HEK293T (cell line): ENCODE data around the gene IGFBPL1.

Source experiments
- BHLHE40 ChIP-seq: fragments of 450-650 bp; IDR thresholded peaks from 2 replicates; pipeline ENCODE4 v1.6.1; 2016; ENCODE audit warnings: mild to moderate bottlenecking, moderate library complexity, borderline replicate concordance
- CTBP1 ChIP-seq: fragments of 450-650 bp; IDR thresholded peaks from 2 replicates; pipeline ENCODE4 v1.6.1; 2016; ENCODE audit warnings: borderline replicate concordance
- FOXM1 ChIP-seq: fragments of 450-650 bp; IDR thresholded peaks from 2 replicates; pipeline ENCODE4 v1.6.1; 2017; ENCODE audit warnings: mild to moderate bottlenecking, borderline replicate concordance
- HDGF ChIP-seq: fragments of 450-650 bp; IDR thresholded peaks from 2 replicates; pipeline ENCODE4 v1.6.1; 2017; ENCODE audit warnings: antibody characterized with exemption, borderline replicate concordance
- NFRKB ChIP-seq: fragments of 450-650 bp; IDR thresholded peaks from 2 replicates; pipeline ENCODE4 v1.6.1; 2016; ENCODE audit warnings: mild to moderate bottlenecking, moderate library complexity
- TARDBP ChIP-seq: fragments of 450-650 bp; IDR thresholded peaks from 2 replicates; pipeline ENCODE4 v1.6.1; 2016

DNA sequence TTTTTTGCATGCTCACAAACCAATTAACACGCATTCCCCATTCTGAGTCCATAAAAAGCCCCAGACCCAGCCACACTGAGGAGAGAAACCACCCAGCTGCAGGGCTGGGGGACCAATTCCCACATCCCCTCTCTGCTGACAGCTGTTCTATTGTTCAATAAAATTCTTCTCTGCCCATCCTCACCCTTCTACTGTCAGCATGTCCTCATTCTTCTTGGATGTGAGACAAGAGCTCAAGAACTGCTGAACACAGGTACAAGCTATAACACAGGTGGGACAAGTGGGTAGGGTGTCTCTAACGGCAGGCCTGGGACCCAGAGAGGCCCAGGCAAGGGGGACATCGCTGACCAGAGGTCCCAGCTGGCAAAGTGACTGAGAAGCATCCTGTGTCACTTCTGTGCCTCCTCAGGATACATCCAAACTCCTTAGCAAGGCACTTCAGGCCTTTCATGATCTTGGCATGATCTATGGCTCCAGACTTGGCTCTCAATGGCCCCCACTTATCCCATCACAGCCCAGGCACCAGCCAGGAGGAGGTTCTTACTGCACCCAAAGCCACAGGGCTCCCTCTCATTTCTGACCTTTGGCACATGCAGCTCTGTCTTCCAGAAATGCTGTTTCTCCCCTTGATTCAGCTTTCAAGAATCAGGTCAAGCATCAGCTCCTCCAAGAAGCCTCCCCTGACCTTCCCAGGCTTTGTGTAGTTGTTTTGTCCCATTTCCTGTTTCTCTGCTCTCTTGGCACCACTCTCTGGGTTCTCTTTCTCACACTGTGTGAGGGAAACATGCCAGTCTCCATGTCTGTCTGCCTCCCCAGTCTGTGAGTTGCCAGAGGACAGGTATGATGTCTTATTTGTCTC is 39.0 kb downstream of the IGFBPL1 start:
- no peak for TF ChIP-seq FOXM1
- no peak for TF ChIP-seq TARDBP
- TF ChIP-seq NFRKB = no peak
- no peak for TF ChIP-seq BHLHE40
- no peak for TF ChIP-seq HDGF
- TF ChIP-seq CTBP1 = no peak
